Kidney (tissue), 14 donors: ENCODE measurements around the gene CNFN. TPM values are rescaled to one million over a fixed set of nuclear protein-coding genes. Genes with fewer than 3 reads are reported as not detected.

ENCODE experiments used
- DNase-seq, 5 donors: peaks; one replicate each; pipeline ENCODE4 v3.0.0-alpha.2; 2013 to 2020
- FAIRE-seq: peaks from 2 replicates; lab custom pipeline; 2012; peaks lifted over from hg19 to GRCh38; lab: Jason Lieb, UNC
- H3K27ac ChIP-seq, 2 donors: one replicate each; pipeline ENCODE4 v1.7.0; 2013; ENCODE audit warnings: low read depth in 2 of 2, low read length in 2 of 2, inconsistent platforms in 1 of 2
- H3K27me3 ChIP-seq: one replicate; pipeline ENCODE4 v1.7.1; 2013; ENCODE audit warnings: low read length, inconsistent platforms; ENCODE audit not compliant: control insufficient read depth, insufficient read depth
- H3K36me3 ChIP-seq, 3 donors: one replicate each; pipeline versions ENCODE4 v1.7.0 to v1.7.1; 2013; ENCODE audit warnings: low read length in 3 of 3, control low read depth in 1 of 3, inconsistent platforms in 1 of 3; ENCODE audit not compliant: insufficient read depth in 3 of 3, control insufficient read depth in 2 of 3
- H3K4me1 ChIP-seq, 3 donors: one replicate each; pipeline versions ENCODE4 v1.7.0 to v1.7.1; 2013; ENCODE audit warnings: low read length in 3 of 3, inconsistent platforms in 1 of 3, low read depth in 1 of 3; ENCODE audit not compliant: control insufficient read depth in 2 of 3, insufficient read depth in 2 of 3
- H3K4me3 ChIP-seq, 3 donors: one replicate each; pipeline versions ENCODE4 v1.7.0 to v1.8.1; 2013; ENCODE audit warnings: low read length in 3 of 3, control low read depth in 1 of 3, inconsistent platforms in 1 of 3
- H3K9ac ChIP-seq, 3 donors: one replicate each; pipeline versions ENCODE4 v1.7.0 to v1.7.1; 2013; ENCODE audit warnings: low read length in 3 of 3, control low read depth in 1 of 3, inconsistent platforms in 1 of 3
- H3K9me3 ChIP-seq, 3 donors: one replicate each; pipeline versions ENCODE4 v1.7.0 to v1.7.1; 2013; ENCODE audit warnings: low read length in 3 of 3, control low read depth in 1 of 3, inconsistent platforms in 1 of 3; ENCODE audit not compliant: control insufficient read depth in 2 of 3, insufficient read depth in 1 of 3
- CTCF ChIP-seq: IDR thresholded peaks from 3 replicates; pipeline ENCODE4 v1.5.1; 2012; ENCODE audit warnings: mild to moderate bottlenecking, moderate library complexity, borderline replicate concordance; ENCODE audit not compliant: insufficient read depth; ENCODE audit errors: extremely low read depth
- intact Hi-C: fragments of 100-400 bp; cut with DNase I; formaldehyde crosslinking; loops from one replicate; pipeline ENCODE4 v1.11.1; 2022
- polyA plus RNA-seq: library from polyadenylated mRNA; stranded (reverse); fragments of 350-450 nt; fragmentation: Illumina TruSeq; extraction: RNeasy Lipid Tissue Mini Kit (QIAGEN cat#74804); gene quantifications from one replicate; pipeline ENCODE4 v1.2.3, GENCODE V29; 2014; ENCODE audit warnings: low read depth, low replicate concordance; ENCODE audit not compliant: insufficient read depth
- total RNA-seq: library from RNA; stranded (reverse); fragmentation: NEBNext Ultra II Directional; extraction: Animal tissue kit (Norgen Biotek cat#: 25700); gene quantifications from one replicate; pipeline ENCODE4 v1.2.1, GENCODE V29; 2021
- donor health status: control.
- donor health status: control.
- donor health status: control.
- donor health status: control.
- donor health status: control.
- donor health status: DM: yes; HTN: yes; CAD: no.
- donor health status: Normal renal cell carcinoma (clear cell type).

Gene CNFN
- total and polyA plus RNA-seq, 2 donors from 2014 or later: 2.2 to 4.9 TPM

- peak overlapping the region; percentile 55 to 65 (median 63) for H3K4me3 ChIP-seq
- DNase-seq (peak; percentile 90 to 95 (median 94)), FAIRE-seq (no peak)
- intact Hi-C loops: no loop called here
- peaks cover 0 to 10% (median 0%) of the 10 kb centered on the region in 3 donors for H3K4me1 ChIP-seq
- peak overlapping the region in 2 of 3 donors; percentile 35 to 46 for H3K9ac ChIP-seq
- no peaks in the 10 kb centered on the region for H3K27me3 ChIP-seq
- H3K9me3 ChIP-seq: no peaks in the 10 kb centered on the region
- H3K27ac ChIP-seq: no peak overlapping the region
- H3K36me3 ChIP-seq: no peaks in the 10 kb centered on the region
- TF ChIP-seq CTCF: peak; percentile 64
These were observed 11.5 kb upstream of the CNFN start for GRCh38 chr19:42401365-42402303.

- Histone ChIP-seq H3K27me3 (no peaks in the 10 kb centered on the region), H3K27ac (no peak overlapping the region), H3K9ac (no peak overlapping the region), H3K4me3 (no peak overlapping the region), H3K4me1 (peaks cover 0 to 13% (median 0%) of the 10 kb centered on the region in 3 donors), H3K9me3 (no peaks in the 10 kb centered on the region), H3K36me3 (no peaks in the 10 kb centered on the region)
- DNase-seq (no peak), FAIRE-seq (no peak)
- intact Hi-C loops: no loop called here
- no peak for TF ChIP-seq CTCF
These were observed 10.3 kb upstream of the CNFN start for GRCh38 chr19:42400404-42400803.

GRCh38 chr19:42397263-42398166 is 7.4 kb upstream of the CNFN start:
- no peak for FAIRE-seq
- no peaks in the 10 kb centered on the region for H3K36me3 ChIP-seq
- TF ChIP-seq CTCF: no peak
- H3K4me1 ChIP-seq: peaks cover 0 to 13% (median 0%) of the 10 kb centered on the region in 3 donors
- intact Hi-C loops: no loop called here
- peak overlapping the region; percentile 79 to 81 (median 80) for H3K9ac ChIP-seq
- DNase-seq: peak in 1 of 5 donors; percentile 66
- no peaks in the 10 kb centered on the region for H3K9me3 ChIP-seq
- H3K4me3 ChIP-seq: peak overlapping the region; percentile 70 to 81 (median 77)
- H3K27me3 ChIP-seq: no peaks in the 10 kb centered on the region
- H3K27ac ChIP-seq: peak overlapping the region in 1 of 2 donors; percentile 18
